Fibroblast of skin of right quadriceps (primary cell): ENCODE measurements around the gene GLIS1.
A peak's percentile ranks its signal among the peaks of the same experiment; 100 is the strongest.

ENCODE experiments used
- DNase-seq: peaks from one replicate; pipeline ENCODE4 v3.0.0-alpha.2; 2013

Gene GLIS1

GRCh38 chr1:53589043-53589887 lies 149.7 kb downstream of the GLIS1 start:
- DNase-seq = no peak

GRCh38 chr1:53588053-53588779 lies 150.7 kb downstream of the GLIS1 start:
- no peak for DNase-seq

- no peak for DNase-seq
Observed at GRCh38 chr1:53587252-53587988, 151.5 kb downstream of the GLIS1 start.

- no peak for DNase-seq
Observed at GRCh38 chr1:53586765-53587164, 152.2 kb downstream of the GLIS1 start.

GRCh38 chr1:53585565-53585964 lies 153.4 kb downstream of the GLIS1 start:
- no peak for DNase-seq

DNA sequence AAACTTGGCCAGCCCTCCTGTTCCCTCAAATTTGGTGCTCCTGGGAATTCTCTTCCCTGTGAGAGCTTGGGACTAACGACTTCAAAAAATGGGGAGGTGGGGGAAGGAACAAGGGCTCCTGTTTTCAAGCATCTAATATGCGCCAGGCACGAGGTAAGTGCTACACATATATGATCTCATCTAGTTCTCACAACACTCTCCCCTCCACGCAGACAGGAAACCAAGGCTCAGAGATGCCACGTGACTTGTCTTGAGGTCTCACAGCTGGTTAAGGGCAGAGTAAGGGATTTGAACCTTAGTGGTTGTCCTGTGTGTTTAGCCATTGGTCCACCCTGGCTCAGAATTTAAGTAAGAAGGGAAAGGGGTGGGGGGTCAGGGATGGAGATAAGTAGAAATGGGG lies 153.8 kb downstream of the GLIS1 start:
- peak; percentile 42 for DNase-seq

GRCh38 chr1:53584777-53585107 lies 154.2 kb downstream of the GLIS1 start:
- DNase-seq = no peak

DNA sequence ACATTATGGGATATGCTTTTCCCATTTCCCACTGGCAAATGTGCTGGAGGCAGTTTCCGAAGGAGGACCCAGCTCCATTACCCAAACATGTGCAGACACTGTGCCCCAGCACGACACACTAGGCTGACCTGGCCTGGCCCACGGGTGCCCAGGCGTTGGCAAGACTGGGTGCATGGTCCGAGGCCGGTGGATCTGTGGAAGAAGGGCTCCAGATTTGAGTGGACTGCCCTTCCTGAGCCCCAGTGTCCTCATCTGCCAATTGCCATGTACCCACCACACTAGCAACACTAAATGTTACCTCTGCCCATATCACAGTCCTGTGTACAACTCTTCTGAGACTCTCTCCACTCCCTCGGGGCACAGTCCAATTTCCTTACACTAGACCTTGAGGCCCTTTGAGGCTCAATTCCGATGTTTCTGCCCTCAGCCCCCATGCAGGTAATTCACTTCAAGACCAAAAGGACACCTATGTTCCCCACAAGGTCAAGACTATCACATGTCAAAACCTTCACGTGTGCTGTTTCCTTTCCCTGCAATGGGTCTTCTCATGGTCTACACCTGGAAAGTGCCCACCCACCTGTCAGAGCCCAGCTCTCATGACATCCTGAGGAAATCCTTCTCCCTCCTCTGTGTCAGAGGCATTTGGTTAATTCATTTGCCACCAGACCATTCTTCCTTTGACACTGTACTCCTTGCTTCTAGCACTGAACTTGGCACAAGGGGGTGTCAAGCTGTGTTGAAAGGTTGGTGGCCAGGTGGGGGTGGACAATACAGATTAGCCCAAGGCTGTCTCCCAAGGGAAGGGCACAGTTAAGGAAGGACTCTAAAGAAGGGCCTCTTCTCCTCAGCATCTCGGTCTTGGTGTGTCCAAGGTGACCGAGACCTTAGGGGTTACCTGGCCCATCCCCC lies 154.8 kb downstream of the GLIS1 start:
- no peak for DNase-seq

GRCh38 chr1:53583021-53583867 lies 155.7 kb downstream of the GLIS1 start:
- peak; percentile 93 for DNase-seq

- no peak for DNase-seq
Observed at GRCh38 chr1:53582211-53583020, 156.5 kb downstream of the GLIS1 start.

- DNase-seq = no peak
Observed at GRCh38 chr1:53581476-53581875, 157.5 kb downstream of the GLIS1 start.

- peak; percentile 42 for DNase-seq
Observed at GRCh38 chr1:53580739-53581475, 158.1 kb downstream of the GLIS1 start.

GRCh38 chr1:53580009-53580400 lies 159.0 kb downstream of the GLIS1 start:
- no peak for DNase-seq

GRCh38 chr1:53579221-53580008 lies 159.5 kb downstream of the GLIS1 start:
- DNase-seq = no peak

DNA sequence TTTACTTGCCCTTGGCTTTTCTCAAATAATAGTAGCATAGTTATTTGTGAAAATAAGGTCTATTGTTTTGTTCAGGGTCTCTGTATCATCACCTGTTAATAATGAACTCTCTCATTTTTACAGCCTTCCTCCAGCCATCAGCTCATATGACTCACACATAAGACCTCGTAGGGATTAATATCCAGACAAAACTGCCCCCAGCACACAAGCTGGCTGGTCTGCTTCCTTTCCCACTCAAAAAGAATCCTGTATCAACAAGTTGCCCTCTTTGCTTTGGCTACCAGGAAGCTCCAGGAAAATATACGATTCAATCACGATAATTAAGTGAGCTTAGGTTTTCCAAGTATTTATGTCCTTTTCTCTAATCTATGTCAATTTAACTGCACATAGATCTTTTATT lies 160.6 kb downstream of the GLIS1 start:
- DNase-seq = peak; percentile 25

GRCh38 chr1:53577761-53578100 lies 161.2 kb downstream of the GLIS1 start:
- no peak for DNase-seq

- no peak for DNase-seq
Observed at GRCh38 chr1:53576866-53577760, 161.9 kb downstream of the GLIS1 start.

GRCh38 chr1:53576381-53576801 lies 162.6 kb downstream of the GLIS1 start:
- DNase-seq = no peak
